GM23338 (cell line): ENCODE measurements around the gene SESN1. TPM values are rescaled to one million over a fixed set of nuclear protein-coding genes. Genes with fewer than 3 reads are reported as not detected.

Experiments
- ATAC-seq: fragments of 200-7000 bp; cut with Tn5 transposase; 3 replicates; pipeline ENCODE4 v1.9.1; 2020
- DNase-seq: peaks from one replicate; pipeline ENCODE4 v3.0.0-alpha.2; 2015; ENCODE audit warnings: low spot score
- H2AFZ ChIP-seq: fragments of 200-600 bp; sonication (generic); 2 replicates; pipeline ENCODE4 v1.8.0; 2016; ENCODE audit warnings: antibody characterized with exemption, mild to moderate bottlenecking, moderate library complexity
- H3F3A ChIP-seq: fragments of 200-600 bp; sonication (generic); replicated peaks from 2 replicates; pipeline ENCODE4 v1.8.0; 2017; ENCODE audit warnings: antibody characterized with exemption, mixed run types, low read depth
- H3K27ac ChIP-seq: fragments of 200-600 bp; sonication (generic); 2 replicates; pipeline ENCODE4 v1.6.1; 2016; ENCODE audit warnings: low read depth
- H3K27me3 ChIP-seq: fragments of 200-600 bp; sonication (generic); 2 replicates; pipeline ENCODE4 v1.8.0; 2016; ENCODE audit warnings: mild to moderate bottlenecking, mixed run types, moderate library complexity; ENCODE audit not compliant: insufficient read depth
- H3K36me3 ChIP-seq: fragments of 200-600 bp; sonication (generic); 2 replicates; pipeline ENCODE4 v1.8.0; 2016; ENCODE audit warnings: mild to moderate bottlenecking; ENCODE audit not compliant: insufficient read depth
- H3K4me1 ChIP-seq: fragments of 200-600 bp; sonication (generic); 2 replicates; pipeline ENCODE4 v1.8.0; 2016; ENCODE audit warnings: mild to moderate bottlenecking, moderate library complexity; ENCODE audit not compliant: insufficient read depth
- H3K4me2 ChIP-seq: fragments of 200-600 bp; sonication (generic); 2 replicates; pipeline ENCODE4 v1.7.1; 2017; ENCODE audit warnings: mixed run types
- H3K4me3 ChIP-seq: fragments of 200-600 bp; sonication (generic); 2 replicates; pipeline ENCODE4 v1.6.1; 2016; ENCODE audit warnings: mixed run types
- H3K79me2 ChIP-seq: fragments of 200-600 bp; sonication (generic); replicated peaks from 2 replicates; pipeline ENCODE4 v1.8.0; 2017; ENCODE audit warnings: mild to moderate bottlenecking; ENCODE audit not compliant: insufficient read depth
- H3K9me2 ChIP-seq: fragments of 200-600 bp; sonication (generic); 2 replicates; pipeline ENCODE4 v1.8.0; 2017; ENCODE audit not compliant: insufficient read depth
- H4K20me1 ChIP-seq: fragments of 200-600 bp; sonication (generic); replicated peaks from 2 replicates; pipeline ENCODE4 v1.8.0; 2017; ENCODE audit warnings: mild to moderate bottlenecking; ENCODE audit not compliant: insufficient read depth
- H3K27ac Mint-ChIP-seq: 2 replicates; pipeline ENCODE4 v1.8.0; 2020; ENCODE audit warnings: inconsistent platforms, mild to moderate bottlenecking, moderate library complexity, mixed read lengths
- H3K27me3 Mint-ChIP-seq: 3 replicates; pipeline ENCODE4 v1.8.0; 2022; ENCODE audit warnings: low read depth, mild to moderate bottlenecking, moderate library complexity, mixed read lengths, inconsistent platforms; ENCODE audit not compliant: insufficient read depth, poor library complexity
- H3K36me3 Mint-ChIP-seq: 3 replicates; pipeline ENCODE4 v1.8.0; 2021; ENCODE audit warnings: low read depth, mild to moderate bottlenecking, inconsistent platforms, moderate library complexity, mixed read lengths
- H3K4me1 Mint-ChIP-seq: 3 replicates; pipeline ENCODE4 v1.8.0; 2020; ENCODE audit warnings: mild to moderate bottlenecking, inconsistent platforms, mixed read lengths
- H3K4me3 Mint-ChIP-seq: 3 replicates; pipeline ENCODE4 v1.8.0; 2021; ENCODE audit warnings: moderate library complexity, mild to moderate bottlenecking, inconsistent platforms, mixed read lengths
- H3K9me3 Mint-ChIP-seq: 3 replicates; pipeline ENCODE4 v1.8.0; 2020; ENCODE audit warnings: moderate library complexity, mild to moderate bottlenecking, inconsistent platforms, mixed read lengths
- CREB1 ChIP-seq: fragments of 250-450 bp; sonication (Bioruptor Pico); IDR thresholded peaks from 2 replicates; pipeline ENCODE4 v1.5.0; 2020; ENCODE audit warnings: low read depth, mild to moderate bottlenecking, moderate library complexity
- CTCF ChIP-seq, 2 experiments: fragments of 200-600 bp in 1 of 2; sonication (generic) in 1 of 2; conservative IDR thresholded peaks; 2 replicates each; pipeline versions ENCODE4 v1.5.1 to v1.6.1; 2016 to 2017; ENCODE audit warnings: antibody characterized with exemption in 2 of 2, low read depth in 2 of 2, mild to moderate bottlenecking in 2 of 2, moderate library complexity in 1 of 2
- EZH2 ChIP-seq: fragments of 200-600 bp; sonication (generic); IDR thresholded peaks from one replicate; pipeline ENCODE4 v1.8.0; 2017; ENCODE audit warnings: antibody characterized with exemption, mild to moderate bottlenecking, low read depth; ENCODE audit not compliant: unreplicated experiment
- NANOG ChIP-seq: IDR thresholded peaks from 2 replicates; pipeline ENCODE4 v1.6.1; 2016; ENCODE audit warnings: antibody characterized with exemption, borderline replicate concordance
- POLR2AphosphoS5 ChIP-seq: IDR thresholded peaks from 2 replicates; pipeline ENCODE4 v1.6.1; 2016; ENCODE audit warnings: antibody characterized with exemption, low read depth
- REST ChIP-seq: IDR thresholded peaks from one replicate; pipeline ENCODE4 v1.6.1; 2018; ENCODE audit warnings: antibody characterized with exemption; ENCODE audit not compliant: unreplicated experiment
- ZNF114 ChIP-seq: fragments of 250-450 bp; sonication (Bioruptor Pico); IDR thresholded peaks from 2 replicates; pipeline ENCODE4 v1.5.0; 2020; ENCODE audit warnings: mild to moderate bottlenecking, moderate library complexity
- ZNF331 ChIP-seq: fragments of 250-450 bp; sonication (Bioruptor Pico); IDR thresholded peaks from 2 replicates; pipeline ENCODE4 v1.5.0; 2020; ENCODE audit warnings: low read depth, mild to moderate bottlenecking, moderate library complexity
- polyA plus RNA-seq: library from polyadenylated mRNA; unstranded; fragments of >200 nt; fragmentation: Nextera tagmentation; extraction: Ambion mirVana; gene quantifications from 2 replicates; pipeline ENCODE4 v1.2.1, GENCODE V29; 2016
- total RNA-seq: library from RNA; depleted of rRNA; stranded (reverse); fragments of >200 nt; shearing (Covaris generic); gene quantifications from 2 replicates; pipeline ENCODE4 v1.2.3, GENCODE V29; 2014
- TF ChIP-seq, protein P1 (sequence below): IDR thresholded peaks from 2 replicates; pipeline ENCODE4 v1.6.1; 2016; ENCODE audit warnings: antibody characterized with exemption

SESN1 gene
- total and polyA plus RNA-seq, 2 experiments from 2014 or later: 26.2 to 36.4 TPM

DNA sequence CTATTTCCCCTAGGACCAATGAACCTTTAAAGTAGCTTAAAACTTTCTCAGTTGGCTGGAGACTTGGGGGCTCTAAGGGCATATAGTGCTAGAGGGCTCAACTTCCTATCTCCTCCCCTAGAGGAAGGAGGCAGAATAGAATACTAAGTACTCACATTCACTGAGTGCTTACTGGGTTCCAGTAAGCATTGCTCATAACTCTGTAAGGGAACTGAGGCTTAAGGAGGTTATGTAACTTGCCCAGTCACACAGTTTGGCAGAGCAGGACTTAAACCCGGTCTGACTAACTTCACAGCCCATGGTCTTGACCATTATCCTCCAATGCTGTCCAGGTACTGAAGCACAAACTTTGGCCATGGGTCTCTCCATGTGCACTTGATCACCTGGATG lies 12.5 kb downstream of the SESN1 start:
- Histone ChIP-seq H3K27ac (no peak overlapping the region), H3K4me3 (no peak overlapping the region), H3K36me3 (no peaks in the 10 kb centered on the region), H2AFZ (no peak overlapping the region), H3K4me1 (no peaks in the 10 kb centered on the region; the same call in 1 of the 2 replicates), H3K79me2 (no peaks in the 10 kb centered on the region), H3K9me2 (no peaks in the 10 kb centered on the region), H3K4me2 (no peak overlapping the region), H4K20me1 (no peaks in the 10 kb centered on the region), H3K27me3 (no peaks in the 10 kb centered on the region), H3F3A (no peaks in the 10 kb centered on the region)
- H3K27ac Mint-ChIP-seq: no peak overlapping the region
- TF ChIP-seq, protein P1, sequence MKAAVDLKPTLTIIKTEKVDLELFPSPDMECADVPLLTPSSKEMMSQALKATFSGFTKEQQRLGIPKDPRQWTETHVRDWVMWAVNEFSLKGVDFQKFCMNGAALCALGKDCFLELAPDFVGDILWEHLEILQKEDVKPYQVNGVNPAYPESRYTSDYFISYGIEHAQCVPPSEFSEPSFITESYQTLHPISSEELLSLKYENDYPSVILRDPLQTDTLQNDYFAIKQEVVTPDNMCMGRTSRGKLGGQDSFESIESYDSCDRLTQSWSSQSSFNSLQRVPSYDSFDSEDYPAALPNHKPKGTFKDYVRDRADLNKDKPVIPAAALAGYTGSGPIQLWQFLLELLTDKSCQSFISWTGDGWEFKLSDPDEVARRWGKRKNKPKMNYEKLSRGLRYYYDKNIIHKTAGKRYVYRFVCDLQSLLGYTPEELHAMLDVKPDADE: no peak
- no peak for TF ChIP-seq ZNF114 (CRISPR knock-in tag)
- TF ChIP-seq NANOG: no peak
- TF ChIP-seq POLR2AphosphoS5: no peak
- no peak for TF ChIP-seq EZH2
- TF ChIP-seq CREB1 (CRISPR knock-in tag): no peak
- no peak for TF ChIP-seq ZNF331 (CRISPR knock-in tag)
- TF ChIP-seq CTCF (conservative IDR thresholded peaks at IDR 0.05; ENCODE audit: low read depth in 2 of 2): peak in 1 of 2 experiments; percentile 8; a peak in 1 of 4 replicates
- H3K36me3 Mint-ChIP-seq: no peaks in the 10 kb centered on the region
- H3K4me1 Mint-ChIP-seq: no peaks in the 10 kb centered on the region; the same call in 2 of the 3 replicates
- DNase-seq: peak; percentile 57
- peaks cover 1% of the 10 kb centered on the region for H3K27me3 Mint-ChIP-seq
- H3K9me3 Mint-ChIP-seq: no peaks in the 10 kb centered on the region
- ATAC-seq: peak; percentile 86
- H3K4me3 Mint-ChIP-seq: no peak overlapping the region

GRCh38 chr6:109081516-109082187 lies 13.0 kb downstream of the SESN1 start:
- no peaks in the 10 kb centered on the region for H3K27me3 ChIP-seq
- TF ChIP-seq POLR2AphosphoS5 (no peak), REST (no peak), NANOG (no peak)

More at GRCh38 chr6:109081516-109082187, 13.0 kb downstream of the SESN1 start:
- Histone ChIP-seq H3K9me2 (no peaks in the 10 kb centered on the region), H3K4me2 (no peak overlapping the region), H2AFZ (no peak overlapping the region), H3K79me2 (no peaks in the 10 kb centered on the region), H3K4me3 (no peak overlapping the region), H3K36me3 (no peaks in the 10 kb centered on the region), H3K4me1 (no peaks in the 10 kb centered on the region; the same call in 1 of the 2 replicates), H4K20me1 (no peaks in the 10 kb centered on the region), H3K27ac (no peak overlapping the region), H3F3A (no peaks in the 10 kb centered on the region)
- DNase-seq: no peak
- Mint-ChIP-seq H3K27me3 (peaks cover 1% of the 10 kb centered on the region), H3K4me3 (no peak overlapping the region), H3K9me3 (no peaks in the 10 kb centered on the region), H3K4me1 (no peaks in the 10 kb centered on the region; the same call in 2 of the 3 replicates), H3K27ac (no peak overlapping the region), H3K36me3 (no peaks in the 10 kb centered on the region)
- no peak for ATAC-seq
